Endometrial microvascular endothelial cells (primary cell): ENCODE data around the gene ODF4. TPM values are rescaled to one million over a fixed set of nuclear protein-coding genes. Genes with fewer than 3 reads are reported as not detected.
"Not testable (repeated sequence)": the region's sequence is repeated elsewhere in the genome, so short reads cannot be mapped to it uniquely, and the experiment has no call there.

ENCODE experiments used
- in situ Hi-C: cut with HindIII; loops from 2 replicates; pipeline ENCODE4 v1.10.0; 2017; ENCODE audit warnings: low sequenced_read_pairs, low pct_unique_long_range_greater_than_20kb; ENCODE audit errors: inconsistent ontology term
- total RNA-seq: library from RNA; depleted of rRNA; stranded (reverse); fragments of >200 nt; gene quantifications from one replicate; pipeline ENCODE4 v1.2.3, GENCODE V29; 2015; ENCODE audit errors: inconsistent ontology term

ODF4 gene
- total RNA-seq, 1 donor from 2014 or later: not detected

GRCh38 chr17:8322061-8322460 is 17.6 kb upstream of the ODF4 start:
- in situ Hi-C loops: loop anchor here (10.0 kb wide), 1 partner anchor 53 kb away; the partner anchor contains the start of gene KRABD2

DNA sequence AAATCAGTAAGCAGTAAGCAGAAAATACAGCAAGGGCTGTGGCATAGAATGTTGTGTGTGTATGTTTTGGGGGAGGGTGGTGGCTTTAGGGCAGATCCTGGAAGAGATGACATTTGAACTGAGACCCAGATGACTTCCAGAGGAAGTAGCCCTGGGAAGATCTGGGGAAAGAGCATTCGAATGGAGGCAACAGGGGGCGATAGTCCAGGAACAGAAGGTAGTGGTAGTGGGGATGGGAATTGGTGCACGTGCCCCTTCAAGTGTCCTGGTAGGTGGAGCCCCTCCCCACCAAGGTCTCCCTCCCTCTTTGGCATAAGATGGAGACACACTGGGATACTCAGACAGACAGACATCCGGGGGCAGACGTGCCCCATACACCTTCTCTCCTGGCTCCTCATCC is 15.5 kb upstream of the ODF4 start:
- in situ Hi-C loops: loop anchor here (10.0 kb wide), 1 partner anchor 51 kb away; the partner anchor contains the start of gene KRABD2

DNA sequence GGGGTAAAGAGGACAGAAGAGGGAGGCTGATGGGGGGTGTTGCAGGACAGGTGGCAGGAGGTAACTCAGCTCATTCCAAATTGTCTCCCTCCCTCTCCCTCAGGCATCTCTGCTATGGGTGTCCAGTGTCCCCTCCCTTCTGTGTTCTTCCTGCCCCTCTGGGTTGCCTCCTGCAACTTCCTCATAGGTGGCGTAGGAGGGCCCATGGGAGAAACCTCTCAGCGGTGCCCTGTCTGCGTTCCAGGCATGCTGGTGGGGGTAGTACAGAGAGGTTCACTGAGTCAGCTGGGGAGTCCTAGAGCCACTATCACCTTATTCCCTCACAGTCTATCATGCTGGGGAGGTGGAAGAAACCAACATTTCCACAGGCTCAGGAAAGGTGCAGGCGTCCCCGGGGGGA is 14.7 kb upstream of the ODF4 start:
- in situ Hi-C loops: loop anchor here (10.0 kb wide), 1 partner anchor 50 kb away; the partner anchor contains the start of gene KRABD2

- in situ Hi-C loops: loop anchor here (10.0 kb wide), 1 partner anchor 48 kb away; the partner anchor contains the start of gene KRABD2
Observed at GRCh38 chr17:8326511-8327302, 12.9 kb upstream of the ODF4 start.

DNA sequence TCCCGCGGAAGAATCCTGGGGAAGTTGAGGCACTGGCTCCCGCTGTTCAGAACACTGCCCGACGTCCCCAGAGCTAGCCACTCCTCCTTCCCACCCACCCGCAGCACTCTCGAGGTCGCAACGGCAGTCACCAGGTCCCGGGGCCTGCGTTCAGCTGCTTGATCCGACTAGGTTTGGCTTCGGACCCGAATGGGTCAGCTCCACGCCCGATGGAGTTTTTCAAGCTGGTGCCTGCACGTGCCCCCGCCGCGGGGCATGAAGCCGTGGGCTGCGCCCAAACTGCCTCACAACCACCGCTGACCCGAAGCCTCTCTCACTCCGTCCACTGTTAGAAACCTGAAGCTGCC is 12.4 kb upstream of the ODF4 start:
- in situ Hi-C loops: loop anchor here (10.0 kb wide), 1 partner anchor 48 kb away; the partner anchor contains the start of gene KRABD2

GRCh38 chr17:8332128-8332527 is 7.5 kb upstream of the ODF4 start:
- in situ Hi-C loops: no loop called here

DNA sequence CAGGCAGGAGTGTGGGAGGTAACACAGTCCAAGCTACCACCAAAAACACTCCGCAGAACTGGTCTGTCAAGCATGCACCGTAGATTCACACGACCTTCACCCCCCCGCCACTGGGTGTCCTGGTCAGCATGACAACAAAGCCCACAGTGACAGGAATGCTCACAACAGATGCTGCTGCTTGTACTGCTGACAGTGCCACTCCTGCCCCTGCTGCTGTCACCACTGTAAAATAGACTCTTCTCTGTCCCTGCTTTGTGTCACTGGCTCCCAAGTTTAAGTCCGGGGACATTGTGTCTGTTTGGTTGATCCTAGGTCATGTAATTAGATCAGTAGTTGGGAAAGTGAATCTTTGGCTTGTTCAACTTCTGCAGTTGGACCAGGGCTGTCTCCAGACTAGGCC is 7.0 kb upstream of the ODF4 start:
- in situ Hi-C loops: no loop called here

DNA sequence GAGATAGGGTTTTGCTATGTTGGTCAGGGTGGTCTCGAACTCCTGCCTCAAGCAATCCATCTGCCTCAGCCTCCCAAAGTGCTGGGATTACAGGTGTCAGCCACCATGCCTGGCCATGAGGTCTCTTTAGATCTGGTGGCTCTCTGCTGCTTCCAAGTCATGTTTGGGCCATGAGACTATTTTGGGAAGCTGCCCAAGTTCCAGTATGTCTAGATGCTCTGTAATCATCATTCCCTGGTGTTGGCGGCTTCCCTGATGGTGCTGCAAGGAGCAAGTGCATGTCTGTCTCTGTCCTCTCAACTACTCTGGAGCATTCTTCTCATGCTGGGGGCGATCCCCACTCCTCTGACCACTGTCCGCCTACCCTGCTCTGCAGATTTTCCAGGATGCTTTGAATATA is 6.4 kb upstream of the ODF4 start:
- in situ Hi-C loops: no loop called here

GRCh38 chr17:8337802-8338752 is 1.6 kb upstream of the ODF4 start:
- in situ Hi-C loops: no loop called here

DNA sequence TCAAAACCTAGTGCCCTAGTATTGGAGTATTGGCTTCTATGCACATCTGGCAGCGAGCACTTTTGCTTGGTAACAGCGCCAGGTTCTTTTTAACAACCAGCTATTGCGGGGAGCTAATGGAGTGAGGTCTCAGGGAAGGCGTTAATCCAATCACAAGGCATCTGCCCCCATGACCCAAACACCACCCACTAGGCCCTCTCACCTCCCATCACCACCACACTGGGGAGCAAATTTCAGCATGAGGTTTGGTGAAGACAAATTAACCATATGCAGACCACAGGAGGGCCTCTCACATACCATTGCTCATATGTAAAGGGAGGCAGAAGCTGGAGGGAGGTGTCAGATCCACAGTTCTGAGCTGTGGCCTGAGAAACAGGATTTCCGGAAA is 893 bp upstream of the ODF4 start:
- in situ Hi-C loops: no loop called here

DNA sequence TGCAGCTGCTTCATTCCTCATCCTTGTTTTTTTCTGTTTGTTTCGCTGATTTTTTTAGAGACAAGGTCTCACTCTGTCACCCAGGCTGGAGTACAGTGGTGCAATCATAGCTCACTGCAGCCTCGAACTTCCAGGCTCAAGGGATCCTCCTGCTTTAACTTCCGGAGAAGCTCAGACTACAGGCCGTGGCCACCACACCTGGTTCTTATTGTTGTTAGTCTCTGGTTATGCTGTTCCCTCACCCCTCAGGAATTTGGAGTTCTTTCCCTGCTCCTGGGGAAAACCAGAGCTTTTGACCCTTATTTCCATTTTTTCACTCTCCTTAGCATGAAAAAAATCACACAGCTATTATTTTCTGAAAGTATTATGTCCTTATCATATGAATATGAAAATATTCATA is 1.8 kb downstream of the ODF4 start:
- in situ Hi-C loops: no loop called here

DNA sequence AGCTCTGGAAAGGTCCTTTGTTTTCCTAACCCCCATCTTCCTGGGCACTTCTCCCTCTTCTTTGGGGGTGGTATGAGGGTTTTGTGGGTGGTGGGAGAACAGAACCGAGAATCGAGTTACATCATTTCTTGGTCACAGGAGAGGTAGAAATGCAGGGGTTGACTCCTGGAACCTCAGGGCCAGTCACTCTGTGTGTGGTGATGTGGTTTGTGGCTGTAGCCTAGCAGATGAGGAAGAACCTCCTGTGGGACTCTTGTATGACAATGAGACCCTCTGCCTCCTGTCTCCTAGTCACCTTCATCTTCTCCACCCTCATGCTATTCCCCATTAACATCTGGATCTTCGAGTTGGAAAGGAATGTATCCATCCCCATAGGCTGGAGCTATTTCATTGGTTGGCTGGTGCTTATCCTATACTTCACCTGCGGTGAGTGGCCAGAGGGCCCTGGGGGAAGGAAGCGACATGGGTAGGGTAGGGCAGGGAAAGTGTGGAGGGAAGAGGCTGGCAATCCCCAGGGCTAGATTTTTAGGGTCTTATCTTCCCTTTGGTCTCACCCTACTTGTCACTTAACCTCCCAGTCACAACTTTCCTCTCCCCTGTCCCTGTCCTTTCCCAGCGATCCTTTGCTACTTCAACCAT is 5.5 kb downstream of the ODF4 start:
- in situ Hi-C loops: no loop called here

DNA sequence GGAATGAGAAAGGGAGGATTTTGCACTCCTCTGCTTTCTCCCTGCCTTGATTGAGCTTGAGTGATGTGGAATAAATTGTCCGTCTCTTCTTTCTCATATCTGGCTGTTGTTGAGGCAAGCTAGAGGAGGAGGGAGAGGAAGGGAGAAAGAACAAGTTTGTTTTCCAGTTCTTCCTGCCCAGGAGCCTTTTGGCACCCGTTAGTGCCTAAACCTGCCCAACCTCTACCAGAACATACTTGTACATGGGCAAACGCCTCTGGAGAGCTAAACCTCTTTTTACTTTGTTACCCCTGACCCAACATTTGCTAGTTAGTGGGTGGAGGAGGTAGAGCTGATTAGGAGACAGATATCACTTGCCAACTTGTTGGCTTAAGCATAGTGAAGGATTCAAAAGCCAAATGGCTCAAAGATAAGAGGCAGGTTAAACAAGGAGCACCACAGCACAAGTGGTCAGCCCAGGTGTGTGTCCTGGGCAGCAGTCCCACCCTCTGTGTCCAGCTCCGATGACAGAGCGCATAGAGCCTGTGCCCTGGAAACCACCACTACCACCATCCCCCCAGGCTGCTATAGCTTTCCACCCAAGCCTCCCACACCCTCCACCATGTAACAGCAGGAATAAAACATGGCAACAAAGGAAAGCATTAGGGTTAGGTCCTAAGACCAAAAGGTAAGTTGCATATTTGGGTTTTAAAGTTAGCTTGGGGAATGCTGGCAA is 6.5 kb downstream of the ODF4 start:
- in situ Hi-C loops: no loop called here

- in situ Hi-C loops: not testable (repeated sequence)
Observed at GRCh38 chr17:8347001-8347400, 7.4 kb downstream of the ODF4 start.

- in situ Hi-C loops: no loop called here
Observed at GRCh38 chr17:8350339-8350738, 10.7 kb downstream of the ODF4 start.

GRCh38 chr17:8353736-8354135 is 14.1 kb downstream of the ODF4 start:
- in situ Hi-C loops: no loop called here

DNA sequence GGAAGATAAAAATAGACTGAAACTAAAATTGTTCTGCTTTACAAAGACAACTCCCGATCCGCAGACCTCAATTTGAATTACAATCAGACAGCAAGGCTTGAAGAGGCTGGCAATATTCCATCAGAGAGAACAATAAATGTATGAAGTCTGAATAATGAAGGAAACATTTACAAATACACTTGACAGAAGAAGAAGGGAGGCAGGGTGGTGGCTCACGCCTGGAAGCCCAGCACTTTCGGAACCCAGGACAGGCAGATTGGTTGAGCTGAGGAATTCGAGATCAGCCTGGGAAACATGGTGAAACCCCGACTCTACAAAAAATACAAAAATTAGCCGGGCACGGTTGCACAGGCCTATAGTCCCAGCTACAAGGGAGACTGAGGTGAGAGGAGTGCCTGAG is 14.6 kb downstream of the ODF4 start:
- in situ Hi-C loops: no loop called here

- in situ Hi-C loops: no loop called here
Observed at GRCh38 chr17:8357910-8358309, 18.3 kb downstream of the ODF4 start.

DNA sequence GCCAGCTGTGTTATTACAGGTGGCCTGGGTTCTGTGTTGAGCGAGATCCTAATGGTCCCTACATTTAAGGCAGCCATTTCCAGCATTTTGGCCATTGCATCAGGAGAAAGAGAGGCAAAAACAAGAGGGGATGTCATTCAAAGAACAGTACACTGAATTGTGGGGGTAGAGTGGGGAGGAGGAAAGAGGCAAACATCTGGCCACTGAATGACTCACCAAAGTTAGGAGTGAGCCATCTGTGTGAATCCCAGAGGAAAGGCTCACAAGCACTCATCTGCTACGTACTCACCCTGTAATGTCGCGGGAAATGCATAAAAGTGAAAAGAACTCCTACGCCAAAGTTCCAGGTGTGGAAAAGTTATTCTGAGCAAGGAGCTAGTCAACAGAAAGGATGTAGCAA is 20.1 kb downstream of the ODF4 start:
- in situ Hi-C loops: no loop called here
